Ishikawa (cell line): Measurements from ENCODE around the gene MINPP1.

ENCODE experiments used
- CEBPB ChIP-seq: IDR thresholded peaks from 2 replicates; pipeline ENCODE4 v1.6.1; 2012
- EP300 ChIP-seq: IDR thresholded peaks from 2 replicates; pipeline ENCODE4 v1.6.1; 2012; ENCODE audit warnings: borderline replicate concordance
- FOXM1 ChIP-seq: IDR thresholded peaks from 2 replicates; pipeline ENCODE4 v1.6.1; 2012; ENCODE audit warnings: low read depth, borderline replicate concordance
- TAF1 ChIP-seq: IDR thresholded peaks from 2 replicates; pipeline ENCODE4 v1.6.1; 2012; ENCODE audit warnings: low read depth, mild to moderate bottlenecking
- TF ChIP-seq, protein P1 (sequence below): IDR thresholded peaks from 2 replicates; pipeline ENCODE4 v1.6.1; 2012

DNA sequence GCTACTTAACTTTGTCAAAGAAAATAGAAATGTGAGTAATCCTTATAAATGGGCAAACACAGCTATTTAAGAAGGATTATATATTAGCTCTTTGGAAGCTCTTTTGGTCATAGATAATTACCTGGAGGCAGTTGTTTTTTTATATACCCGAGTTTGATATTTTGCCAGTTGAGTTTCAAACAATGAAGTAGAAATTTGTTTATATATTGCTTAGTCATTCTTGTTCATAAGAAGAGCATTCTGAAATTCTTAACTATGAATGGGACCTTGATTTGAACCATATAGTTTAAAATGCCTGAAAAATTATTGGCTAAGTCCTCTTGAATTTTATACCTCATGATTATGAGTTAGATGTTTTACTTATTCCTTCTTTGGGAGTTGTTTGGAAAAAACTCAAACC is 36.4 kb downstream of the MINPP1 start:
- TF ChIP-seq TAF1 (no peak), CEBPB (no peak), FOXM1 (no peak), EP300 (no peak)
- TF ChIP-seq, protein P1, sequence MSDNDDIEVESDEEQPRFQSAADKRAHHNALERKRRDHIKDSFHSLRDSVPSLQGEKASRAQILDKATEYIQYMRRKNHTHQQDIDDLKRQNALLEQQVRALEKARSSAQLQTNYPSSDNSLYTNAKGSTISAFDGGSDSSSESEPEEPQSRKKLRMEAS: no peak
